Measurements from ENCODE around the gene ZNF836.
"Not testable (repeated sequence)": the region's sequence is repeated elsewhere in the genome, so short reads cannot be mapped to it uniquely, and the experiment has no call there.

The ZNF836 gene

GRCh38 chr19:52171321-52172169, at the start of gene ZNF836:
Gene ZNF836 (minus strand): TSS chr19:52171621. CDS start chr19:52168072, 3,549 bp downstream.
- DNase-seq (ENCODE audit: insufficient read length, low spot score) (peak; percentile 79), FAIRE-seq (peak; percentile 95)

- no peak for DNase-seq (ENCODE audit: insufficient read length, low spot score)
Observed at GRCh38 chr19:52221031-52221430, 49.6 kb upstream of the ZNF836 start.

GRCh38 chr19:52219611-52220010, 48.2 kb upstream of the ZNF836 start:
- FAIRE-seq (no peak), DNase-seq (ENCODE audit: insufficient read length, low spot score) (no peak)

More at GRCh38 chr19:52221031-52221430, 49.6 kb upstream of the ZNF836 start:
- no peak for FAIRE-seq

DNA sequence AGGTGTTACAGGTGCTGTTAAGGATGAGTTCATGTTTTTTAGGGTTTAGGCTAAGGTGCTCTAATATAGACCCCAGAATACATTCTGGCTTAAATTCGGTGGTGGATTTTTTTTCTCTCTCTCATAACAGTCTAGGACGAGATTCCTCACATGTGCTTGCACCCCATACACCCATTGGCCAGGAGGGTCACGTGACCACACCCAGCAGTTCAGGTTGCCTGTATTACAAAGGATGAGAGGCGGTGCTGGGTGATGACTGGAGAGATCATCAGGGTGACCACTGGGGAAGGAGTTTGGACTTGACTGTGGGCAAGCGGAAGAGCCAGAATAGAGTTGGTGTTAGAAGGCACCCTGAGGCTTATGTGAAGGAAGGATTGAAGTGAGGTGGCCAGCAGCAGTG, 46.2 kb upstream of the ZNF836 start:
- no peak for FAIRE-seq

DNA sequence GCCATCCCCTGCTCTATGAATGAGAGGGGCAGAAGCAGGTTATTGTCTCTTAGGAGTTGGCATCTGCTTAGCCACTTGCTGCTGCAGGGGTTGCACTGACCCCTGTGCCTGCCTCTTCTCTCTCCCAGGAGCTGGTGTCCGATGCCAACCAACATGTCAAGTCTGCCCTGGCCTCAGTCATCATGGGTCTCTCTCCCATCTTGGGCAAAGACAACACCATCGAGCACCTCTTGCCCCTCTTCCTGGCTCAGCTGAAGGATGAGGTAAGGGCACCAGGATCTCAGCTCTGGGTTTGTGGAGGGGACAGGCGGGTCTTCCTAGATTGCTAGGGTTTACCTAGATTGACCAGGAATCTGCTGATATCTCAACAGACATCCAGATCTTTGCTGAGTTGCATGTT, 45.0 kb upstream of the ZNF836 start:
- no peak for FAIRE-seq
- no peak for DNase-seq (ENCODE audit: insufficient read length, low spot score)

More for the DNA sequence above, 46.2 kb upstream of the ZNF836 start:
- no peak for DNase-seq (ENCODE audit: insufficient read length, low spot score)

- DNase-seq (ENCODE audit: insufficient read length, low spot score), result no peak
- no peak for FAIRE-seq
Observed at GRCh38 chr19:52214241-52214640, 42.8 kb upstream of the ZNF836 start.

DNA sequence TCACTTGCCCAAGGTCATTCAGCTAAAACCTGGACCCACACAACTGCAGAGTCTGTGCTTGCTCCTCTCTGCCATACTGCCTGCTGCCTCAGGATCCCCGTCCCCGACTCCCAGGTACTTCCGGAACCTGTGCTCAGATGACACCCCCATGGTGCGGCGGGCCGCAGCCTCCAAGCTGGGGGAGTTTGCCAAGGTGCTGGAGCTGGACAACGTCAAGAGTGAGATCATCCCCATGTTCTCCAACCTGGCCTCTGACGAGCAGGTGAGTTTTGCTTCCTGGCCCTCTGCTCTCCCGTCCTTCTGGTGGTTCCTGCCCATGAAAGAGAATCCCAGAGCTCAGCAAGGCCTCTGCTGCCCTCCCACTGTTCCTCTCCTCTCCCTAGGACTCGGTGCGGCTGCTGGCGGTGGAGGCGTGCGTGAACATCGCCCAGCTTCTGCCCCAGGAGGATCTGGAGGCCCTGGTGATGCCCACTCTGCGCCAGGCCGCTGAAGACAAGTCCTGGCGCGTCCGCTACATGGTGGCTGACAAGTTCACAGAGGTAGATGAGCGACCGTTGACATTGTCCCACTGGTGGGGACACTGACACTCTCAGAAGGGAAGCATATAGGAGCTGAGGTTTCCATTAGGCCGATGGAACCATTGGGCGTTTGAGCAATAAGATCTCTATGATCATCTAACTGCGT, 41.3 kb upstream of the ZNF836 start:
- no peak for FAIRE-seq
- DNase-seq (ENCODE audit: insufficient read length, low spot score), result no peak

GRCh38 chr19:52211926-52212571, 40.6 kb upstream of the ZNF836 start:
- no peak for FAIRE-seq

GRCh38 chr19:52211203-52211602, 39.8 kb upstream of the ZNF836 start:
- DNase-seq (ENCODE audit: insufficient read length, low spot score) (no peak), FAIRE-seq (no peak)

More at GRCh38 chr19:52211926-52212571, 40.6 kb upstream of the ZNF836 start:
- DNase-seq (ENCODE audit: insufficient read length, low spot score), result no peak

GRCh38 chr19:52206481-52206880, 35.1 kb upstream of the ZNF836 start:
- no peak for FAIRE-seq
- no peak for DNase-seq (ENCODE audit: insufficient read length, low spot score)

GRCh38 chr19:52200755-52201391, 29.5 kb upstream of the ZNF836 start:
- not testable (repeated sequence) for DNase-seq (ENCODE audit: insufficient read length, low spot score); FAIRE-seq

DNA sequence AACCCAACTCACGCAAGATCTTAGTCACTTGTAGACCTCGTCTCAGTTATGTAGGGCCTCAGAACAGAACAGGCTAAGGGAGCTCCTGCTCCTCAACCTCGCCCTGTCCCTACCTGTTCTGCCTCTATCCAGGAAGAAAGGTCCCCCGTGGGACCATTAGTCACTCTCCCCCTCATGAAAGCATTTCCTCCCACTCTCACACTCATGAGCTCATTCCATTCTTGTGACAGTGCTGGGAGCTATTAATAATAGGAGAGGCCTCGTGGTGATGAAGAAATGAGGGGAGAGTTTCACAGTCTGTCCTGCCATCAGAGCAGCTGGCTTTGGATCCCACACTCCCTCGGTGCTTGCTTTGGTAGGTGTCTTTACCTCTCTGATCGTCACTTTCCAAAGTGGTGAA, 28.6 kb upstream of the ZNF836 start:
- FAIRE-seq, result no peak
- DNase-seq (ENCODE audit: insufficient read length, low spot score), result no peak

GRCh38 chr19:52198678-52199077, 27.3 kb upstream of the ZNF836 start:
- FAIRE-seq, result no peak
- no peak for DNase-seq (ENCODE audit: insufficient read length, low spot score)

GRCh38 chr19:52197964-52198363, 26.5 kb upstream of the ZNF836 start:
- DNase-seq (ENCODE audit: insufficient read length, low spot score) (no peak), FAIRE-seq (no peak)

DNA sequence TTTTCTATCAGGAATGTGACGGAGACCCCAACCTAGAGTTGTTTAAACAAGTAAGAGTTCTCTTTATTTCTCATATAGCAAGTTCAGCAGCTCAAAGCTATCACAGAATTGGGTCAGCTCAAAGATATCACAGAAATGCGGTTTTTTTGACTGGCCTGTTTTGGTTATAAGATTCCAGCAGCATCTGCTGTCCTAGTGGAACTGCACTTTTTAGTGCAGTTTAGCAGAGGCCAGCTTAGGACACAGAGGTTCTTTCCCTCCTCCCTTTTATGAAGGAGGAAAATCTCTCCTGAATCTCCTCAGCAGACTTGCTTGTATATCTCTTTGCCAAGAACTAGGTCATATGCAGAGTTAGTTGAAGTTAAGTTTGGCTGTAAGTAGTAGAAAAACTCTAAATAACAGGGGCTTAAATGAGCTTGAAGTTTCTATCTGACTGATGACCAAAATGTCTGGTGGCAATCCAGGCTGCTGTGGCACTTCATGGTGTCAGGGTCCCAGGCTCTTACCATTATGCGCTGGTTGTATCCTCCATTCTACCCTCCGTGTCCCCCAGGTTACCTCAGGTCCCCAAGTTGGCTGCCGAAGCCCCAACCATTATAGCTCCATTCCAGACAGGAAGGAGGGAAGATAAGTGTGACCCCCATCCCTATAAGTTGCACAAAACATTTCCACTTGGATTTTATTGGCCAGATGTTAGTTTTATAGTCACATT, 25.0 kb upstream of the ZNF836 start:
- DNase-seq (ENCODE audit: insufficient read length, low spot score), result no peak
- no peak for FAIRE-seq

- no peak for DNase-seq (ENCODE audit: insufficient read length, low spot score)
Observed at GRCh38 chr19:52191951-52192350, 20.5 kb upstream of the ZNF836 start.

GRCh38 chr19:52191389-52191788, 20.0 kb upstream of the ZNF836 start:
- no peak for FAIRE-seq

More at GRCh38 chr19:52191951-52192350, 20.5 kb upstream of the ZNF836 start:
- FAIRE-seq, result no peak

DNA sequence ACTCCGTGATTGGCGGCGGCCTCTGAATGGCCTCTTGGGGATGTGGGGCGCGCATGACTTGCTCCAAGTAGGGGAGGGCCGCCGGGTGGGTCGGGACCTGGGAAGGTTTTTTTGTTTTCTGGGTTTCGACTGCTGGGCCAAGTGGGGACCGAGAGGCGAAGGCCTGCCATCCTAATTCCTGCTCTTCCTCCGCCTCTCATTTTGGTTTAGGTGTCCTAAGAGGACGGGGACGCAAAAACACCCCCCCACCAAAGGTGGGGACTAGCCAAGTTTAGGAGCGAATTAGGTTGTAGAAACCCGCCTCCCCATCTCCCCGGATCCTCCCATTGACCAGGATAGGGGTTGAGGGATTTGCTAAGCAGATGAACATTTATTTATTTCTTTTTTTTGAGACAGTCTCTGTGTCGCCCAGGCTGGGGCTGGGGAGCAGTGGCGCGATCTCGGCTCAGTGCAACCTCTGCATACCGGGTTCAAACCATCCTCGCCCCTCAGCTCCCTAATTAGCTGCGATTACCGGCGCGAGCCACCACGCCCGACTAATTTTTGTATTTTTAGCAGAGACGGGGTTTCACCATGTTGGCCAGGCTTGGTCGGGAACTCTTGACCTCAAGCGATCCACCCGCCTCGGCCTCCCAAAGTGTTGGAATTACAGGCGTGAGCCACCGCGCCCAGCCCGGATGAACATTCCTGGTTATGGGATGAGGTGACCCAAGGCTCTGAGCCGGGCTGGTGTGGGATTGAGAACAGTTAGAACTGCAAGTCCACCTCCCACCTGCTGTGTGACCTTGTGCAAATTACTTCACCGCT, 19.3 kb upstream of the ZNF836 start:
- DNase-seq (ENCODE audit: insufficient read length, low spot score) (no peak), FAIRE-seq (peak; percentile 40)

More at GRCh38 chr19:52191389-52191788, 20.0 kb upstream of the ZNF836 start:
- no peak for DNase-seq (ENCODE audit: insufficient read length, low spot score)

GRCh38 chr19:52189735-52190486, 18.5 kb upstream of the ZNF836 start, which contains the start of gene PPP2R1A:
Gene PPP2R1A (plus strand): TSS chr19:52190052. CDS start chr19:52190097, 45 bp downstream.
- FAIRE-seq, result peak; percentile 100
- DNase-seq (ENCODE audit: insufficient read length, low spot score), result peak; percentile 81
